G401 (cell line): ENCODE data around the gene SLC25A51. TPM values are rescaled to one million over a fixed set of nuclear protein-coding genes. Genes with fewer than 3 reads are reported as not detected.

Experiments used
- DNase-seq: peaks from one replicate; pipeline ENCODE4 v3.0.0-alpha.2; 2015; ENCODE audit warnings: low spot score
- in situ Hi-C: cut with HindIII; loops from 2 replicates; pipeline ENCODE4 v1.10.0; 2016; ENCODE audit warnings: low sequenced_read_pairs, mixed read lengths
- total RNA-seq: library from RNA; depleted of rRNA; stranded (reverse); fragments of >200 nt; shearing (Covaris generic); gene quantifications from 2 replicates; pipeline ENCODE4 v1.2.3, GENCODE V29; 2014; rRNA removed

SLC25A51 gene
- total RNA-seq, 1 experiment from 2014 or later, result 36.2 TPM

- in situ Hi-C loops, result no loop called here
Observed at GRCh38 chr9:37870081-37870798, 33.7 kb downstream of the SLC25A51 start.

DNA sequence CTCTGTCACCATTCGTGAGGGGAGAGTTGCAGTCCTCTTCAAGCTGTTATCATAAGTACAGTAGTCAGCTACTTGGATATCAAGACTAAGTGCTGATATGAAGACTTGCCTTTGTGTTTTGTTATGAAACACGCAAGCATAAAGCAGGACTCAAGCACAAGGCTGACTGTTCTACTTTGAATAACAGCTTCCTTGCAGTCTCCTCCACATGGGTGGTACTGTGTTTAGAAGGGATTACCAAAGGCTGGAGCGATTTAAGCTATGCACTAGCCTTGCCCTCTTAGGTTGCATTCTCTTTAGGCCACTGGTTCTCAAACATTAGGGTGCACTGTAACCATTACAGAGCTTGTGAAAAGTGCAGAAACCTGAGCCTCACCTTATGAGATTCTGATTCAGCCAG lies 41.4 kb downstream of the SLC25A51 start:
- in situ Hi-C loops, result no loop called here
- DNase-seq, result no peak

More at GRCh38 chr9:37870081-37870798, 33.7 kb downstream of the SLC25A51 start:
- no peak for DNase-seq

- in situ Hi-C loops, result no loop called here
- DNase-seq, result no peak
Observed at GRCh38 chr9:37859043-37859442, 44.9 kb downstream of the SLC25A51 start.

GRCh38 chr9:37856551-37856950 lies 47.4 kb downstream of the SLC25A51 start:
- DNase-seq, result no peak
- in situ Hi-C loops, result no loop called here

GRCh38 chr9:37852222-37852621 lies 51.7 kb downstream of the SLC25A51 start:
- in situ Hi-C loops, result no loop called here
- no peak for DNase-seq

DNA sequence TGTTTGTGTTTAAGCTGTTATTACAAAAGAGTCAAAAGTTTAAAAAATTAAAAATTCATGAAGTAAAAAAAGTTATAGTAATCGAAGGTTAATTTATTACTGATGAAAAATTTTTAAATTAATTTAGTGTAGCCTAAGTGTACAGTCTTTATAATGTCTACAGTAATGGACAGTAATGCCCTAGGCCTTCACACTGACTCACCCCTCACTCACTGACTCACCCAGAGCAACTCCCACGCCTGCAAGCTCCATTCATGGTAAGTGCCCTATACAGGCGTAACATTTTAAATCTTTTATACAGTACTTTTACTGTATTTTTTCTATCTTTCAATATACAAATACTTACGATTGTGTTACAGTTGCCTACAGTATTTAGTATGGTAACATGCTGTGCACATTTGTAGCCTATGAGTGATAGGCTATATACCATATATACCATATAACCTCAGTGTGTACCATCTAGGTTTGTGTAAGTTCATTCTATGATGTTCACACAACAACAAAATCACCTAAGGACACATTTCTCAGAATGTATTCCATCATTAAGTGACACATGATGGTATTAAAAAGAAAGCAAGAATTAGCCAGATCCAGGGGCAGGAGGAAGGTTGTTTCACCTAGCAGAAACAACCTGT lies 63.2 kb downstream of the SLC25A51 start:
- in situ Hi-C loops, result no loop called here
- DNase-seq, result no peak

GRCh38 chr9:37839496-37840461 lies 64.1 kb downstream of the SLC25A51 start:
- in situ Hi-C loops, result no loop called here

More at GRCh38 chr9:37839496-37840461, 64.1 kb downstream of the SLC25A51 start:
- no peak for DNase-seq

Other genes with a start within 250 kb of the SLC25A51 start
- gene TRMT10B, start 150.3 kb downstream of the SLC25A51 start, total RNA-seq, result 1.9 and 2.1 TPM in 2 replicates
- gene EXOSC3, start 119.1 kb downstream of the SLC25A51 start, total RNA-seq, result 65.3 and 86.5 TPM in 2 replicates
- 7.6 and 16.5 TPM in 2 replicates for gene DCAF10, start 103.3 kb downstream of the SLC25A51 start, total RNA-seq
- 18.4 and 24.9 TPM in 2 replicates for gene SHB, start 165.1 kb upstream of the SLC25A51 start, total RNA-seq